ENCODE results near the gene POLR2A. TPM values are rescaled to one million over a fixed set of nuclear protein-coding genes. Genes with fewer than 3 reads are reported as not detected.
"Not testable (repeated sequence)": the region's sequence is repeated elsewhere in the genome, so short reads cannot be mapped to it uniquely, and the experiment has no call there.

Gene POLR2A
- total RNA-seq, 1 donor from 2014 or later = 221 TPM

GRCh38 chr17:7465597-7466275, 18.4 kb upstream of the POLR2A start:
- peaks cover 8% of the 10 kb centered on the region for H3K36me3 Mint-ChIP-seq (ENCODE audit: low read depth)
- no peak overlapping the region for H3K4me3 Mint-ChIP-seq
- intact Hi-C loops (cut with micrococcal nuclease) = no loop called here
- no peaks in the 10 kb centered on the region for H3K9me3 Mint-ChIP-seq
- no peaks in the 10 kb centered on the region for H3K27me3 Mint-ChIP-seq (ENCODE audit: insufficient read depth)
- H3K27ac Mint-ChIP-seq = no peak overlapping the region
- H3K4me1 Mint-ChIP-seq (ENCODE audit: low read depth) = peaks cover 6% of the 10 kb centered on the region
- no peak for DNase-seq (ENCODE audit: low spot score)

- Mint-ChIP-seq H3K27ac (peak overlapping the region; percentile 52), H3K27me3 (ENCODE audit: insufficient read depth) (no peaks in the 10 kb centered on the region), H3K9me3 (no peaks in the 10 kb centered on the region), H3K36me3 (ENCODE audit: low read depth) (peaks cover 4% of the 10 kb centered on the region), H3K4me3 (no peak overlapping the region), H3K4me1 (ENCODE audit: low read depth) (peaks cover 7% of the 10 kb centered on the region)
- no peak for DNase-seq (ENCODE audit: low spot score)
- intact Hi-C loops (cut with micrococcal nuclease) = no loop called here
Measured at GRCh38 chr17:7466318-7466638, 17.9 kb upstream of the POLR2A start.

- Mint-ChIP-seq H3K36me3 (ENCODE audit: low read depth) (peaks cover 4% of the 10 kb centered on the region), H3K27ac (peak overlapping the region; percentile 52), H3K27me3 (ENCODE audit: insufficient read depth) (no peaks in the 10 kb centered on the region), H3K4me3 (no peak overlapping the region), H3K4me1 (ENCODE audit: low read depth) (peaks cover 12% of the 10 kb centered on the region), H3K9me3 (no peaks in the 10 kb centered on the region)
- no peak for DNase-seq (ENCODE audit: low spot score)
- intact Hi-C loops (cut with micrococcal nuclease) = no loop called here
Measured at GRCh38 chr17:7466639-7467341, 17.4 kb upstream of the POLR2A start.

GRCh38 chr17:7467498-7467897, 16.7 kb upstream of the POLR2A start:
- Mint-ChIP-seq H3K9me3 (no peaks in the 10 kb centered on the region), H3K27ac (no peak overlapping the region), H3K4me1 (ENCODE audit: low read depth) (peaks cover 17% of the 10 kb centered on the region), H3K36me3 (ENCODE audit: low read depth) (peaks cover 4% of the 10 kb centered on the region), H3K4me3 (no peak overlapping the region), H3K27me3 (ENCODE audit: insufficient read depth) (no peaks in the 10 kb centered on the region)
- no peak for DNase-seq (ENCODE audit: low spot score)
- intact Hi-C loops (cut with micrococcal nuclease) = no loop called here

GRCh38 chr17:7468290-7468689, 15.9 kb upstream of the POLR2A start:
- intact Hi-C loops (cut with micrococcal nuclease) = no loop called here
- H3K4me1 Mint-ChIP-seq (ENCODE audit: low read depth) = peaks cover 17% of the 10 kb centered on the region

GRCh38 chr17:7468804-7469389, 15.3 kb upstream of the POLR2A start:
- Mint-ChIP-seq H3K36me3 (ENCODE audit: low read depth) (peaks cover 2% of the 10 kb centered on the region), H3K27ac (no peak overlapping the region)

More at GRCh38 chr17:7468290-7468689, 15.9 kb upstream of the POLR2A start:
- Mint-ChIP-seq H3K27ac (no peak overlapping the region), H3K9me3 (no peaks in the 10 kb centered on the region), H3K36me3 (ENCODE audit: low read depth) (peaks cover 2% of the 10 kb centered on the region), H3K27me3 (ENCODE audit: insufficient read depth) (no peaks in the 10 kb centered on the region), H3K4me3 (no peak overlapping the region)
- no peak for DNase-seq (ENCODE audit: low spot score)

GRCh38 chr17:7469843-7470242, 14.3 kb upstream of the POLR2A start:
- H3K27ac Mint-ChIP-seq; H3K9me3 Mint-ChIP-seq; H3K27me3 Mint-ChIP-seq (ENCODE audit: insufficient read depth); H3K36me3 Mint-ChIP-seq (ENCODE audit: low read depth); H3K4me3 Mint-ChIP-seq; intact Hi-C loops (cut with micrococcal nuclease); DNase-seq (ENCODE audit: low spot score): not testable (repeated sequence)
- peaks cover 17% of the 10 kb centered on the region for H3K4me1 Mint-ChIP-seq (ENCODE audit: low read depth)

More at GRCh38 chr17:7468804-7469389, 15.3 kb upstream of the POLR2A start:
- intact Hi-C loops (cut with micrococcal nuclease) = no loop called here
- DNase-seq (ENCODE audit: low spot score) = no peak
- no peaks in the 10 kb centered on the region for H3K9me3 Mint-ChIP-seq
- H3K27me3 Mint-ChIP-seq (ENCODE audit: insufficient read depth) = no peaks in the 10 kb centered on the region
- H3K4me1 Mint-ChIP-seq (ENCODE audit: low read depth) = peaks cover 17% of the 10 kb centered on the region
- no peak overlapping the region for H3K4me3 Mint-ChIP-seq

GRCh38 chr17:7470457-7470973, 13.7 kb upstream of the POLR2A start:
- H3K27me3 Mint-ChIP-seq (ENCODE audit: insufficient read depth); H3K36me3 Mint-ChIP-seq (ENCODE audit: low read depth); DNase-seq (ENCODE audit: low spot score); H3K27ac Mint-ChIP-seq; H3K9me3 Mint-ChIP-seq; H3K4me3 Mint-ChIP-seq; intact Hi-C loops (cut with micrococcal nuclease): not testable (repeated sequence)
- peaks cover 17% of the 10 kb centered on the region for H3K4me1 Mint-ChIP-seq (ENCODE audit: low read depth)

- intact Hi-C loops (cut with micrococcal nuclease) = no loop called here
- no peak for DNase-seq (ENCODE audit: low spot score)
- H3K9me3 Mint-ChIP-seq = no peaks in the 10 kb centered on the region
- no peak overlapping the region for H3K27ac Mint-ChIP-seq
- H3K27me3 Mint-ChIP-seq (ENCODE audit: insufficient read depth) = no peaks in the 10 kb centered on the region
- H3K4me3 Mint-ChIP-seq = no peak overlapping the region
- H3K4me1 Mint-ChIP-seq (ENCODE audit: low read depth) = peaks cover 26% of the 10 kb centered on the region
- no peaks in the 10 kb centered on the region for H3K36me3 Mint-ChIP-seq (ENCODE audit: low read depth)
Measured at GRCh38 chr17:7471729-7472128, 12.4 kb upstream of the POLR2A start.

- DNase-seq (ENCODE audit: low spot score); H3K9me3 Mint-ChIP-seq; H3K27ac Mint-ChIP-seq; H3K27me3 Mint-ChIP-seq (ENCODE audit: insufficient read depth); H3K4me3 Mint-ChIP-seq; intact Hi-C loops (cut with micrococcal nuclease); H3K36me3 Mint-ChIP-seq (ENCODE audit: low read depth): not testable (repeated sequence)
- H3K4me1 Mint-ChIP-seq (ENCODE audit: low read depth) = peaks cover 41% of the 10 kb centered on the region
Measured at GRCh38 chr17:7474767-7475166, 9.4 kb upstream of the POLR2A start.

- H3K36me3 Mint-ChIP-seq (ENCODE audit: low read depth) = peaks cover 2% of the 10 kb centered on the region
- no peak for DNase-seq (ENCODE audit: low spot score)
- no peaks in the 10 kb centered on the region for H3K9me3 Mint-ChIP-seq
- H3K4me3 Mint-ChIP-seq = no peak overlapping the region
- H3K27ac Mint-ChIP-seq = no peak overlapping the region
- peaks cover 47% of the 10 kb centered on the region for H3K4me1 Mint-ChIP-seq (ENCODE audit: low read depth)
- intact Hi-C loops (cut with micrococcal nuclease) = no loop called here
- H3K27me3 Mint-ChIP-seq (ENCODE audit: insufficient read depth) = no peaks in the 10 kb centered on the region
Measured at GRCh38 chr17:7475764-7476422, 8.3 kb upstream of the POLR2A start.

GRCh38 chr17:7476494-7476893, 7.7 kb upstream of the POLR2A start:
- intact Hi-C loops (cut with micrococcal nuclease) = no loop called here
- Mint-ChIP-seq H3K27ac (peak overlapping the region; percentile 11), H3K36me3 (ENCODE audit: low read depth) (peaks cover 2% of the 10 kb centered on the region), H3K4me3 (no peak overlapping the region), H3K4me1 (ENCODE audit: low read depth) (peaks cover 46% of the 10 kb centered on the region), H3K9me3 (no peaks in the 10 kb centered on the region), H3K27me3 (ENCODE audit: insufficient read depth) (no peaks in the 10 kb centered on the region)
- no peak for DNase-seq (ENCODE audit: low spot score)

GRCh38 chr17:7476951-7477350, 7.2 kb upstream of the POLR2A start:
- DNase-seq (ENCODE audit: low spot score) = no peak
- Mint-ChIP-seq H3K4me1 (ENCODE audit: low read depth) (peaks cover 44% of the 10 kb centered on the region), H3K4me3 (peak overlapping the region; percentile 19), H3K27me3 (ENCODE audit: insufficient read depth) (no peaks in the 10 kb centered on the region), H3K36me3 (ENCODE audit: low read depth) (peaks cover 2% of the 10 kb centered on the region), H3K9me3 (no peaks in the 10 kb centered on the region), H3K27ac (no peak overlapping the region)
- intact Hi-C loops (cut with micrococcal nuclease) = no loop called here

Measured in activated T-helper 1 cell treated with anti-CD3 and anti-CD28 coated beads, Interleukin-12 subunit alpha, Interleukin-12 subunit beta, Interleukin-2, Interleukin-4 antibody, amounts not matched to agents 30 ng/mL and 10 ng/mL and 1 ng/mL, durations not matched to agents 14 hours and 24 hours and 36 hours (primary cell).